H1 (cell line): ENCODE results near the gene MUC5AC. TPM values are rescaled to one million over a fixed set of nuclear protein-coding genes. Genes with fewer than 3 reads are reported as not detected.

Experiments
- CTCF ChIA-PET: fragments of 300-600 bp; sonication (Branson Sonifier 250); formaldehyde crosslinking; loops from one replicate; lab custom pipeline; 2021; ENCODE audit not compliant: partially characterized antibody; lab: Charles Lee
- POLR2A ChIA-PET: fragments of 300-600 bp; sonication (Branson Sonifier 250); formaldehyde crosslinking; loops from one replicate; lab custom pipeline; 2021; ENCODE audit warnings: inconsistent platforms; ENCODE audit not compliant: partially characterized antibody; lab: Charles Lee
- DNase-seq, 2 experiments: peaks; one replicate each; pipeline versions ENCODE4 v3.0.0 to v3.0.0-alpha.2; 2010 to 2022; ENCODE audit warnings: low spot score in 2 of 2, low read depth in 1 of 2, mixed read lengths in 1 of 2
- FAIRE-seq: peaks from 2 replicates; lab custom pipeline; 2011; peaks lifted over from hg19 to GRCh38; lab: Jason Lieb, UNC
- H2AFZ ChIP-seq: 2 replicates; pipeline ENCODE4 v1.8.1; 2012; ENCODE audit warnings: low read length, inconsistent platforms
- H2AK5ac ChIP-seq: 2 replicates; pipeline ENCODE4 v1.6.1; 2013; ENCODE audit warnings: low read depth, low read length
- H2BK120ac ChIP-seq: replicated peaks from 2 replicates; pipeline ENCODE3; 2013; ENCODE audit warnings: low read depth, low read length, inconsistent platforms
- H2BK12ac ChIP-seq: 2 replicates; pipeline ENCODE4 v1.6.1; 2013; ENCODE audit warnings: low read depth, low read length
- H2BK15ac ChIP-seq: 2 replicates; pipeline ENCODE4 v1.6.1; 2013; ENCODE audit warnings: low read length
- H2BK20ac ChIP-seq: 2 replicates; pipeline ENCODE4 v1.6.1; 2013; ENCODE audit warnings: low read length
- H2BK5ac ChIP-seq: 2 replicates; pipeline ENCODE4 v1.6.1; 2013; ENCODE audit warnings: low read depth, low read length
- H3K14ac ChIP-seq: 2 replicates; pipeline ENCODE4 v1.6.1; 2013; ENCODE audit warnings: inconsistent platforms; ENCODE audit not compliant: insufficient read length
- H3K18ac ChIP-seq: 2 replicates; pipeline ENCODE4 v1.6.1; 2013; ENCODE audit warnings: low read length; ENCODE audit errors: extremely low read depth
- H3K23ac ChIP-seq: 2 replicates; pipeline ENCODE4 v1.6.1; 2013; ENCODE audit warnings: inconsistent platforms; ENCODE audit not compliant: insufficient read length
- H3K23me2 ChIP-seq: 2 replicates; pipeline ENCODE4 v1.6.1; 2013; ENCODE audit warnings: low read depth, low read length
- H3K27ac ChIP-seq: 2 replicates; pipeline ENCODE4 v1.6.1; 2011; ENCODE audit warnings: low read depth, low read length, inconsistent platforms
- H3K27me3 ChIP-seq, 4 experiments: replicated peaks in 1 of 4; 1 replicate in 1 of 4; 2 replicates in 3 of 4; pipeline versions ENCODE4 v1.6.1 to v1.8.1; 2011 to 2013; ENCODE audit warnings: low read length in 3 of 4, mild to moderate bottlenecking in 3 of 4, inconsistent platforms in 2 of 4, mixed read lengths in 2 of 4, moderate library complexity in 1 of 4; ENCODE audit not compliant: control insufficient read depth in 3 of 4, insufficient read depth in 3 of 4; ENCODE audit errors: extremely low read depth in 1 of 4
- H3K36me3 ChIP-seq, 4 experiments: 2 replicates each; pipeline versions ENCODE4 v1.6.1 to v1.8.1; 2011 to 2013; ENCODE audit warnings: mild to moderate bottlenecking in 4 of 4, low read length in 3 of 4, moderate library complexity in 2 of 4, control low read depth in 1 of 4, inconsistent platforms in 1 of 4; ENCODE audit not compliant: insufficient read depth in 4 of 4, control insufficient read depth in 2 of 4
- H3K4ac ChIP-seq: replicated peaks from 2 replicates; pipeline ENCODE3; 2013; ENCODE audit warnings: low read length, low read depth, mixed read lengths, inconsistent platforms; ENCODE audit not compliant: insufficient read length
- H3K4me1 ChIP-seq, 4 experiments: replicated peaks in 1 of 4; 1 replicate in 1 of 4; 2 replicates in 3 of 4; pipeline versions ENCODE4 v1.6.1 to v1.8.1; 2011 to 2013; ENCODE audit warnings: low read length in 3 of 4, inconsistent platforms in 2 of 4, mixed read lengths in 1 of 4; ENCODE audit not compliant: insufficient read depth in 4 of 4, control insufficient read depth in 3 of 4
- H3K4me2 ChIP-seq, 2 experiments: 2 replicates each; pipeline versions ENCODE4 v1.6.1 to v1.8.1; 2011 to 2013; ENCODE audit warnings: low read depth in 2 of 2, low read length in 2 of 2, control low read depth in 1 of 2, inconsistent platforms in 1 of 2, mild to moderate bottlenecking in 1 of 2; ENCODE audit not compliant: insufficient read depth in 1 of 2
- H3K4me3 ChIP-seq, 4 experiments: fragments of 200-600, 300-600 bp in 1 of 4; sonication (generic), shearing (Covaris generic), sonication (Bioruptor Twin) in 1 of 4; 2 replicates each; pipeline versions ENCODE4 v1.5.1 to v1.8.1; 2011 to 2016; ENCODE audit warnings: low read length in 4 of 4, low read depth in 3 of 4, control low read depth in 2 of 4, inconsistent platforms in 2 of 4, mild to moderate bottlenecking in 2 of 4, mixed read lengths in 1 of 4, moderate library complexity in 1 of 4; ENCODE audit not compliant: insufficient read depth in 2 of 4; ENCODE audit errors: extremely low read depth in 1 of 4
- H3K56ac ChIP-seq: replicated peaks from 2 replicates; pipeline ENCODE3; 2013; ENCODE audit warnings: low read depth, mild to moderate bottlenecking, mixed read lengths, low read length, inconsistent platforms; ENCODE audit not compliant: insufficient read length
- H3K79me1 ChIP-seq: 2 replicates; pipeline ENCODE4 v1.6.1; 2013; ENCODE audit warnings: low read depth, low read length, control low read depth
- H3K79me2 ChIP-seq, 2 experiments: 2 replicates each; pipeline versions ENCODE4 v1.6.1 to v1.8.1; 2012 to 2013; ENCODE audit warnings: low read length in 2 of 2, mild to moderate bottlenecking in 2 of 2, inconsistent platforms in 1 of 2; ENCODE audit not compliant: insufficient read depth in 2 of 2, control insufficient read depth in 1 of 2
- H3K9ac ChIP-seq, 4 experiments: replicated peaks in 1 of 4; 1 replicate in 1 of 4; 2 replicates in 3 of 4; pipeline versions ENCODE4 v1.6.1 to v1.8.1; 2011 to 2013; ENCODE audit warnings: low read depth in 3 of 4, low read length in 3 of 4, control low read depth in 2 of 4, mild to moderate bottlenecking in 2 of 4, moderate library complexity in 2 of 4, inconsistent platforms in 1 of 4; ENCODE audit errors: extremely low read depth in 1 of 4
- H3K9me3 ChIP-seq, 2 experiments: 2 replicates each; pipeline versions ENCODE4 v1.6.1 to v1.8.1; 2012 to 2013; ENCODE audit warnings: mild to moderate bottlenecking in 2 of 2, moderate library complexity in 2 of 2, control low read depth in 1 of 2, inconsistent platforms in 1 of 2, low read depth in 1 of 2, low read length in 1 of 2, mixed read lengths in 1 of 2; ENCODE audit not compliant: insufficient read depth in 2 of 2
- H4K20me1 ChIP-seq, 2 experiments: replicated peaks in 1 of 2; 2 replicates each; pipeline versions ENCODE3 to v1.8.1; 2011 to 2013; ENCODE audit warnings: inconsistent platforms in 2 of 2, low read length in 2 of 2, mild to moderate bottlenecking in 1 of 2; ENCODE audit not compliant: insufficient read depth in 2 of 2, control insufficient read depth in 1 of 2
- H4K5ac ChIP-seq: 2 replicates; pipeline ENCODE4 v1.6.1; 2013; ENCODE audit warnings: low read length, low read depth, mixed read lengths, inconsistent platforms; ENCODE audit not compliant: insufficient read length
- H4K8ac ChIP-seq: 2 replicates; pipeline ENCODE4 v1.8.0; 2013; ENCODE audit warnings: mild to moderate bottlenecking, moderate library complexity, low read length, inconsistent platforms; ENCODE audit not compliant: insufficient read depth; ENCODE audit errors: extremely low read depth
- H4K91ac ChIP-seq: replicated peaks from 2 replicates; pipeline ENCODE3; 2013; ENCODE audit warnings: low read length, mixed read lengths, inconsistent platforms; ENCODE audit not compliant: insufficient read length
- BACH1 ChIP-seq: IDR thresholded peaks from 2 replicates; pipeline ENCODE4 v1.6.1; 2012; ENCODE audit warnings: low read length, improper control_type of control experiment
- FOSL1 ChIP-seq: IDR thresholded peaks from 2 replicates; pipeline ENCODE4 v1.6.1; 2011; ENCODE audit warnings: mild to moderate bottlenecking, low read depth, low read length, moderate library complexity; ENCODE audit not compliant: insufficient read depth
- MAFK ChIP-seq: IDR thresholded peaks from 2 replicates; pipeline ENCODE4 v1.6.1; 2012; ENCODE audit warnings: low read depth, mild to moderate bottlenecking, improper control_type of control experiment, low read length
- NRF1 ChIP-seq: IDR thresholded peaks from 2 replicates; pipeline ENCODE4 v1.6.1; 2011; ENCODE audit warnings: mild to moderate bottlenecking, low read depth, low read length, improper control_type of control experiment
- WGBS, 2 experiments: shearing (Covaris generic) in 1 of 2; methylation state at CpG; one replicate each; pipeline versions ENCODE4 v1.1.6 to v1.1.7; 2013 to 2015; ENCODE audit warnings: low lambda C conversion rate in 2 of 2, mixed read lengths in 2 of 2, inconsistent platforms in 1 of 2, low coverage in 1 of 2, missing lambda C conversion rate in 1 of 2; ENCODE audit not compliant: insufficient replicate concordance in 2 of 2, insufficient coverage in 1 of 2, insufficient read length in 1 of 2; ENCODE audit errors: extremely low coverage in 1 of 2, missing lambda C conversion rate in 1 of 2; 5-methylcytosine and 5-hydroxymethylcytosine counted together
- polyA plus RNA-seq, 7 experiments: library from polyadenylated mRNA; depleted of rRNA in 3 of 7; stranded (reverse) in 5 of 7; unstranded in 2 of 7; fragments of >200 nt in 5 of 7; fragments of 200-250 nt in 2 of 7; gene quantifications; 1 replicate in 5 of 7; 2 replicates in 1 of 7; 4 replicates in 1 of 7; pipeline versions ENCODE4 v1.2.1 to v1.2.3, GENCODE V29; 2011 to 2013; ENCODE audit warnings: missing spikeins in 2 of 7, mixed read lengths in 2 of 7
- total RNA-seq: library from RNA; stranded (reverse); fragmentation: NEBNext Ultra II Directional; extraction: Animal tissue kit (Norgen Biotek cat#: 25700); gene quantifications from 2 replicates; pipeline ENCODE4 v1.2.1, GENCODE V29; 2021

MUC5AC gene
- total and polyA plus RNA-seq, 2 of the 8 experiments (the other 6 are each of a cell fraction or from before 2014, with no cell fraction given) = not detected

GRCh38 chr11:1146365-1146764 lies 11.4 kb upstream of the MUC5AC start:
- Histone ChIP-seq H3K4me2 (no peak overlapping the region), H3K9ac (no peak overlapping the region), H3K36me3 (no peaks in the 10 kb centered on the region), H3K79me2 (no peaks in the 10 kb centered on the region), H2BK12ac (no peak overlapping the region), H4K8ac (no peak overlapping the region), H2BK20ac (no peak overlapping the region), H2BK120ac (no peak overlapping the region), H2BK5ac (no peak overlapping the region), H3K27ac (no peak overlapping the region), H2AK5ac (no peak overlapping the region)
- POLR2A ChIA-PET = no interaction called here
- TF ChIP-seq BACH1 (no peak), NRF1 (no peak), FOSL1 (no peak), MAFK (no peak)
- TF ChIP-seq, all 59 proteins: peak for 0
- H3K9me3 ChIP-seq = peaks cover 19 to 22% of the 10 kb centered on the region in 2 experiments
- DNase-seq (no peak), FAIRE-seq (no peak)
- no peak overlapping the region for H4K5ac ChIP-seq
- CTCF ChIA-PET = interaction anchor here (1.0 kb wide), 1 partner anchor 11 kb away, joined by 3 read pairs; no protein-coding TSS in a partner anchor
- H4K20me1 ChIP-seq = peaks cover 0 to 2% of the 10 kb centered on the region in 2 experiments
- no peak overlapping the region for H3K23ac ChIP-seq
- no peaks in the 10 kb centered on the region for H3K4me1 ChIP-seq
- 91% methylated on average over 21 of the region's 21 CpGs; no CpG with 5 or more reads in 1 of the 2 experiments for WGBS, 2 experiments
- no peak overlapping the region for H3K56ac ChIP-seq
- no peak overlapping the region for H2AFZ ChIP-seq
- no peak overlapping the region for H3K18ac ChIP-seq
- H3K4me3 ChIP-seq = no peak overlapping the region
- H4K91ac ChIP-seq = no peak overlapping the region
- H3K23me2 ChIP-seq = peaks cover 10% of the 10 kb centered on the region
- H2BK15ac ChIP-seq = no peak overlapping the region
- no peak overlapping the region for H3K14ac ChIP-seq
- H3K4ac ChIP-seq = no peak overlapping the region
- H3K79me1 ChIP-seq = no peaks in the 10 kb centered on the region; the same call in 1 of the 2 replicates
- H3K27me3 ChIP-seq = no peaks in the 10 kb centered on the region
